Tracheal epithelial cell (primary cell): ENCODE results near the gene NFXL1. TPM values are rescaled to one million over a fixed set of nuclear protein-coding genes. Genes with fewer than 3 reads are reported as not detected.

Experiments
- total RNA-seq: library from RNA; depleted of rRNA; stranded (reverse); fragments of >200 nt; gene quantifications from 2 replicates; pipeline ENCODE4 v1.2.1, GENCODE V29; 2014

Gene NFXL1
- total RNA-seq, result 7.2 and 11.5 TPM in 2 replicates

DNA sequence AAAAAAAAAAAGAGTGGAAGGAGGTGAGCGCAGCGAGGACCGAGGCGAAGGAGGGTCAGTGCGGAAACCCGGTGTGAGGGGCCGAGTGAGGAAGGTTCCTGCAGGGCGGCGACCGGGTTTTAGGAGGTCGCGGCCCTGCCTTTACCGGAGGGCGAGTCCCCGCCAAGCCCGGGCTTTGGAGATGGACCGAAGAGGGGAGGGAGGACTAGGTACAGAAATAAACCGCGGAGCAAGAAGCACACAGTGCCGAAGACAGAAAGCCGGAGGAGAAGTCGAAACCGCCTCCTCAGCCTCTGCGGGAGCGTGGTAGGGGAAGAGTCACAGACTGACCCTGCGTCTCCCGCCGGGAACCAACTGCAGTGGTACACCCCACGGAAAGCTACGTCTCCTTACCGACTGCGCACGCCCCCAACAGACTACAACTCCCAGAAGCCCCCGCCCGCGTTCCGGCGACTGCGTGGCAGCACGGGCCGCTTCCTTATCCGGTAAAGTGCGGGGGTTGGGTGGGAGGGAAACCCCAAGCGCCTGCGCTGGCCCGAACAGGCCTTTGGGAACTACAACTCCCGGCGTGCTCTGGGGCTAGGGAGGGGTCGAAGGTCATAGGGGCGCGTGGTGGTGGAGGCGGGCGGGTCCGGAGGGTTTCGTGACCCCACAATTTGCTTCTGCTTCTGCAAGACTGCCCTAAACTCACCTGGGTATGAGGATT is at the start of gene NFXL1:
Gene NFXL1 (minus strand): TSS at position 364 of the 706 bp plus-strand sequence. CDS start 380 bp downstream, outside the sequence.

DNA sequence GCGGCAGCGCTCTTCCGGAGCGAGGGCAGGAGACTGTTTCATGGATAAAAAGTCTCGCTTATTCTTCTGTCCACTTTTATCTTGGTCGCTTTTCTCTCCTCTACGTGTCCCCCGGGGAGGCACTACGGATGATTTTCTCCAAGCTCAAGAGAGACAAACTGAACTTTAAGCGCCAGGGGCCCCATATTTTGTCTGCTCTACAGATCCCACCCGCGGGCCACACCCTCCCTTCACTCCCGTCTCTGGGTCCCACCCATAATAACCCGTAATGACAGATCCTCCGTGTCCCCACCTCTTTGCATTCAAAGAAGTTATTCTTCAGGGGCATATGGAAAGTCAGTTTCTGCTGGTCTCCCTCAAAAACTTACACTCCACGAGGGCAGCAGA is 76.5 kb downstream of the NFXL1 start, which contains the start of gene CORIN:
Gene CORIN (minus strand): TSS at position 160 of the 387 bp plus-strand sequence. CDS start 118 bp downstream, at position 42.

Other genes starting within 250 kb of the NFXL1 start
- gene CORIN, start 76.5 kb downstream of the NFXL1 start, total RNA-seq, result under 0.01 and 0.64 TPM in 2 replicates
- gene CNGA1, start 102.1 kb upstream of the NFXL1 start, total RNA-seq, result 1.9 and 4.0 TPM in 2 replicates
- gene NIPAL1, start 102.2 kb upstream of the NFXL1 start, total RNA-seq, result 7.2 and 10.8 TPM in 2 replicates
- 0.21 and 0.48 TPM in 2 replicates for gene TXK, start 219.7 kb upstream of the NFXL1 start, total RNA-seq